Smooth muscle cell of the brain vasculature (primary cell): ENCODE results near the gene MPLKIP.
A peak's percentile ranks its signal among the peaks of the same experiment; 100 is the strongest.
"Not testable (repeated sequence)": the region's sequence is repeated elsewhere in the genome, so short reads cannot be mapped to it uniquely, and the experiment has no call there.

ENCODE experiments used
- DNase-seq: peaks from one replicate; pipeline ENCODE4 v3.0.0-alpha.2; 2012; ENCODE audit warnings: low read depth, low spot score

The MPLKIP gene

DNA sequence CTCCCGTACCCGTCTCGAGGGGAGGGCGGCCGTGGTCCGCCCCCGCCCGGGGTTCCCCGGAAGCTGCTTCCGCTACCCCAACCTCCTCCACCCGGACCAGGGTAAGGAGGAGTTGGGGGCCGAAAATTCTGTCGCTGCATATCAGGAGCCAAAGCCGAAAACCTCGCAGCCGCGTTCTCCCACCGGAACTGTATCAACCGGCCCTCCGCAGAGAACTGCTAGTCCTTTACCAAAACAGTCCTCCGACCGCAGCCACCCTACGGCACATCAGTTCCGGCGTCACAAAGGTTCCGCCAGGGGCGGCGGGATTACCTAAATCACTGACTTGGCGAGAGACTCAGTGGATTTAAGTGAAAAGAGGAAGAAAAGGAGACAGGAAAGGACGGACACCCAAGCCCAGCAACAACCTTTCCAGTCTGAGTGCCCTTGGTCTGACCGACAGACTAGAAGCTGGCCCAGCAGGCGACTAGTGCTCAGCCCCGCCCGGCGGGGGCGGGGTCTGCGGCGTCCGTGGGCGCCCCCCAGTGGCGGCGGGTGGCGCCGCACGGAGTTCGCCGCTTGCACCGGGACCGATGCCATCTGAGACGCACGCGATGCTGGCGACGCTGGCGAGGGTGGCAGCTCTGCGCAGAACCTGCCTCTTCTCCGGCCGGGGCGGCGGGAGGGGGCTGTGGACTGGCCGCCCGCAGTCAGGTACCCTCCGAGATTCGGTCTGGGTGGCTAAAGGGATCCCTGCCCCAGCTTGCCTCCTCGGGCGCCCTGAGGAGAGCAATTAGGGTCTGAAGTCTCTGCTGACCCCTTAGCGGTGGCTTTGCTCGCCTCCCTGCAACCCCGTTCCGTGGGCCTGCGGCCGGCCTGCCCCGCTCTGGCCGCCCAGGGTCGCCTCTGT lies at the start of gene MPLKIP, which contains the start of gene SUGCT:
Gene MPLKIP (minus strand): TSS at position 195 of the 889 bp plus-strand sequence. CDS start 55 bp downstream, at position 140.
Gene SUGCT (plus strand): TSS at position 578 of the 889 bp plus-strand sequence.
- DNase-seq, result peak; percentile 76

DNA sequence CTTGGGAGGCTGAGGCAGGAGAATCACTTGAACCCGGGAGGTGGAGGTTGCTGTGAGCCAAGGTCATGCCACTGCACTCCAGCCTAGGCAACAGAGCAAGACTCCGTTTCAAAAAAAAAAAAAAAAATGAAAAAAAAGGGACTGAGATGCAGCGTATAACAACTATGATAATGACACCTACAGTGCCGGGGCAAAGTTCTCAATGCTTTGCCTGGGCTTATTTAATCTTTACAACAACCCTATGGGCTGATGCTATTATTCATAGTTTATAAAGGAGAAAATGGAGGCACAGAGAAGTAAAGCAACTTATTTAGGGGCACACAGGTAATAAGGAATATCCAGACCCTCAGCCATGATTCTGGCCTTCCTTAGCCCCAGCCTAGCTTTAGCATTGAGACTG lies 48.0 kb upstream of the MPLKIP start:
- DNase-seq, result no peak

DNA sequence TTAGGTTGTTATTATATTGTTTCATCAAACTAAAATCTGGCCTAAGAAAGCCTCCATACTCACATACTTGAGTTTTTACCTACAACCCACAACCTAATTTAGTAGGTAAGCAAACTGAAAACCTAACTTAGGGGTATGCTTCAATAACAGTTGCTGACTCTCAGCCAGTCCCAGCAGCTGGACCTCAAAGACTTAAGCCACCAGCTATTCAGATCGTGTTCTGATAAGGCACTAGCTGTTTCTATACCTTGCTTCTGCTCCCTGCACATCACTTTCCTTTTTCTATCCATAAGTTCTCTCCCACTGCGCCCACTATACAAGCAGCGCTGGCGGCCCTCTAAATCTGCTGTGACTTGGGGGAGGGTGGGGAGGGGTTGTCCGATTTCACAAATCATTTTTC lies 42.6 kb upstream of the MPLKIP start:
- no peak for DNase-seq

DNA sequence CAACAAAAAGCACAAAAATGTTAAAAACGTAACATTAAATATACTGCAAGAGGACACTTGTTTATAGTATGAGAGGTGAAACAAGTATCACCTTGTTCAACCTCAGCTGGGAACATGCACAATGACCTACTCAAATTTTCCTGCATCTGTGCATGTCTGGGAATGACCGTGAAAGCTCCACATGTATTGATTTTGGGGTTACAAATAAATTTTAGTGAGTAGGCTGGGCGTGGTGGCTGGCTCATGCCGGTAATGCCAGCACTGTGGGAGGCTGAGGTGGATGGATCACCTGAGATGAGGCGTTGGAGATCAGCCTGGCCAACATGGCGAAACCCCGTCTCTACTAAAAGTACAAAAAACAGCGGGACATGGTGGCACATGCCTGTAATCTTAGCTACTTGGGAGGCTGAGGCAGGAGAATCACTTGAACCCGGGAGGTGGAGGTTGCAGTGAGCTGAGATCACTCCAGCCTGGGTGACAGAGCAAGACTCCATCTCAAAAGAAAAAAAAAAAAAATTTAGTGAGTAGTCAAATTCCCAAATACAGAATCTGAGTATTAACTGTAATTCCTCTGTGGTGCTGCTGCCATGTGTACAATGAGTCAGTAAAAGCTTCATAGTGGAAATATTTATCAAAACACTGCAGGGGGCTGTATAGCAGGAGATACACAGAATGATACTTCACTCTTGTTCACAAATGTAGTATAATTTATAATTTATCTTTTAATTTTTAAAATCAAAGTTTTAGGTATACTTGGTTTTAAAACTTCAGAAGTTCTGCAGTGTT lies 41.5 kb upstream of the MPLKIP start:
- no peak for DNase-seq

DNA sequence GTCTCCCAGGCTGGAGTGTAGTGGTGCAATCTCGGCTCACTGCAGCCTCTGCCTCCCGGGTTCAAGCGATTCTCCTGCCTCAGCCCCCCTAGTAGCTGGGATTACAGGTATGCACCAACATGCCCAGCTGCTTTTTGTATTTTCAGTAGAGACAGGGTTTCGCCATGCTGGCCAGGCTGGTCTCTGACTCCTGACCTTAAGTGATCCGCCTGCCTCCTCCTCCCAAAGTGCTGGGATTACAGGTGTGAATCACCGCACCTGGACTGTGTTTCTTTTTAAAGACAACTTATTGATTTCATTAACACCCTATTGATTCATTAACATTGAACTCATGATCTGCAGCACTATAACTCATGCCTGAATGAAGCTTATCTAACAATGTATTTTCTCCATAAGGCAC lies 40.8 kb upstream of the MPLKIP start:
- not testable (repeated sequence) for DNase-seq

DNA sequence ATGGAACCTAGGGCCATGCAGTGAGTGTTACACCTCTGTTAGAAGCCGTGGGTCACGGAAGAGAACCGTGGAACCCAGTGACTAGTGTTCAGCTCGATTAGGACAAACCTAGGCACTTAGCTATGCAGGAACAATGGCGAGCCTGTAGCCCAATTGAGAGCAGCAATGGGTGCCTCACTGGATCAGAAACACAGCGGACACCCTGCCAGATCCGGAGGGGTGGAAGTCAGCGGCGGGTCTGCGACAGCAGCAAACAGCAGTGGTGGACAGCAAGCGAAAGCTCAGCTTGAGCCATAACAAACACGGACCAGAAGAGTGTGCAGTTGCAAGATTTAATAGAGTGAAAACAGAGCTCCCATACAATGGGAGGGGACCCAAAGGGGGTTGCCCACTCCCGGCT lies 38.7 kb upstream of the MPLKIP start:
- DNase-seq, result not testable (repeated sequence)

DNA sequence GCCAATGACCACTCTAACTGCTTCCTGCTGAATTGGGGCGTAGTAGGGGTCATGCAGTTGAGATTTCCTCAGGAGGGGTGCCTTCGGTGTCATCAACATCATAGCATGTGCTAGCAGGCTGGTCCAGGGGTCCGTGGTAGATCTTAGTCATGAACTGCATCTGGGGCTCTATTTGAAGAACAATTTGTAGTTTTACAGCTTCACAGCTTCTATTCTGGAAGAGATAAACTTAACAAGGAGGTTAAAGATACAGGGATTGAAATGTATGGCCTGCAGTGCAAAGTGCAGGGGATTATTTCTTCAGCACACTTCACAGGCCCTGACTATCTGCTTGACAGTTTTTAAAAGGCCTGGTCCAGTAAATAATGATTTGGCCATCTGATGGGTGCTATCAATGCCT lies 33.8 kb upstream of the MPLKIP start:
- not testable (repeated sequence) for DNase-seq

DNA sequence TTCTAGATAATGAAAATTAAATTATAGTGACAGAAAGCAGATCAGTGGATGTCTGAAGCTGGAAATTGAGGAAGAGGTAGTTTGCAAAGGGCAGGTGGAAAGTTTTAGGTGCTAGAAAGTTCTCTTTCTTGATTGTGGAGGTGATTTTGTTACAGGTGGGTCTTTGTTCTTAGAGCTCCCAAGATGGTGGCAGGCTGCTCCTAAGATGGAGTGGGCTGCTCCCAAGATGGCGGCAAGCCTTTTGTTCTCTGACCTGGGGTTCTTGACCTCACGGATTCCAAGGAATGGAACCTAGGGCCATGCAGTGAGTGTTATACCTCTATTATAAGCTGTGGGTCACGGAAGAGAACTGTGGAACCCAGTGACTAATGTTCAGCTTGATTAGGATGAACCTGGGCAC lies 32.9 kb upstream of the MPLKIP start:
- no peak for DNase-seq

DNA sequence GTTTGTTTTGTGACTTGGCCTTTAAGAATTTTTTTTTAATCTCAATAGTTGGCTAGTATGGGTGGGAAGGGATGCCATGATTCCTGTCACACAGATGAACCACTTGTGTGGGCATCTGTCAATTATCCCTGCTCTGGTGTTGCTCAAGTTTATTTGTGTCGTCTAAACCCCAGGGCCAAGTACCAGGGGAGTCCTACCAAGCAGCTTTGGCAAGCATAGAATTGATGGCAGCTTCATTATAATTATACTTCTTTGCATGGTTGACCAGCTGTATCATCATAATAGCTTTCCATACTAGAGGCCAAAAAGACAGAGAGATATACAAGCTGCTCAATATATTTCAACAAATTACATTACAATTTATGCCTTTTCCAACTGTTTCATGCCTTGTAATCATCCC lies 30.8 kb upstream of the MPLKIP start:
- DNase-seq, result no peak

DNA sequence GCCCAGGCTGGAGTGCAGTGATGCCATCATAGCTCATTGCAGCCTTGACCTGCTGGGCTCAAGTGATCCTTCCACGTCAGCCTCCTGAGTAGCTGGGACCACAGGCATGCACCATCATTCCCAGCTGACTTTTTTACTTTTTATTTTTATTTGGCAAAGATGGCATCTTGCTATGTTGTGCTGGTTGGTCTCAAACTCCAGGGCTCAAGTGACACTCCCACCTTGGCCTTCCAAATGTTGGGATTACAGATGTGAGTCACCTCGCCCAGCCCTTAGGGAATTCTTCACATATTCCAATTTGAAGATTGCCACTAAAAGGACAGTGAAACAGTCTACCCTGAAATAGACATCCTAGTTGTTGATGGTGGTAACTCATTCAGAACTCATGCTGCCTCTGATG lies 28.1 kb upstream of the MPLKIP start:
- no peak for DNase-seq

DNA sequence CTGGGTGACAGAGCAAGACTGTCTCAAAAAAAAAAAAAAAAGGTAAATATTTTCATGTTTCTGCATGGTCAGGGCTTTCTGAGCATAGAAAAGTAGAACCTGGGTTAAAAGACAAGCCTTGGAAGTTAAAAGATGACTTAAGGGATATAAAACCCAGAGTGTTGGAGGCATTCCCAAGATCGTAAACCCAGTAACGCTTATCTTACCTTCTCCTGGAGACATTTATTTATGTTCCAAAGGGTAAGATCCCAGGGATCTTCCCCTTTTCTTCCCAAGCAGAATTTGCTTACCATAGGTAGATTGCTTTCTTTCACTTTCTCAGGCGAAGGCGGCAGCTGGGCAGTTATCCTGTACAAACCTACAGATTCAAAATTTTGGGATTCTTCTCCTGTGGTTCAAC lies 22.6 kb upstream of the MPLKIP start:
- DNase-seq, result no peak

DNA sequence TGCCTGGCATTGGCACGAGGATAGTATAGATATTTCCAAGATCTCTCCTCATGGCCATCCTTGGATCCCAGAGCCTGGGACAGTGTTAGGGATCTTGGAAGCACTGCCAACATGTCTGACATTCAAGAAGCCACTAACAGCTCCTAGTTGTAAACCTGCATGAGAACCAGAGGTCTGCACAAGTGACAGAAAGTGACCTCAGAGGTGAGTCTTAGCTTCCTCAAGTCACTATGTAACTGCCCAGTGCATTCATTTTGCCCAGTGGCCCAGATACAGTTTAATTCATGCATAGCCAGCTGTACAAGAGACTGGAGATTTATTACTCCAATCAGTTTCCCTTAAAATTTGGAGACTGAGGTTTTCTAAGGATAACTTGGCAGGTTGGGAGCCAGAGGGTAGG lies 17.1 kb upstream of the MPLKIP start:
- DNase-seq, result no peak

DNA sequence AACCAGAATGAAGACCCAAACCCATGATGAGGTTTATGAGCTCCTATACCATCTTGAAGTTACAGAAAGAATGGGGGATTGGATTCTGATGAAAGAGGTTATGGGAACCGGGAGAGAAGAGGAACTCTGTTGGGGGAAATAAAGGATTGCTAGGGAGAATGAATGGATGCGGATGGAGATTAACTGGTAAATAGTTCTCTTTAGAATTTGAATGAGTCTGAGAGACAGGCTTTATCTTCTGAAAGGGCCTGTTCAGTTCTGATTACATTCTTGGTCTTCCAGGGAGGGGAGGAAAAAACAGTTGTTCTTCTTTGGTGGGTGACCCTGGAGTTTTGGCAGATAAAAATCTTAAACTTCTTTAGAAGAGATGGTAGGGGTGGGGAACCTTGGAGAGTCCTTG lies 14.2 kb upstream of the MPLKIP start:
- no peak for DNase-seq

DNA sequence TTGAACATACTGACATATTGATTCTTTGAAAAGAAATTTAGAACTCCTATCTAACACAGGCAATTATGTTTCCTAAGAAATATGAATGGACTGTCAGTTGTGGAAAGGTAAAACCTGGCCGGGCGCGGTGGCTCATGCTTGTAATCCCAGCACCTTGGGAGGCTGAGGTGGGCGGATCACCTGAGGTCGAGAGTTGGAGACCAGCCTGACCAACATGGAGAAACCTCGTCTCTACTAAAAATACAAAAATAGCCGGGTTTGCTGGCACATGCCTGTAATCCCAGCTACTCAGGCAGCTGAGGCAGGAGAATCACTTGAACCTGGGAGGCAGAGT lies 13.8 kb upstream of the MPLKIP start:
- not testable (repeated sequence) for DNase-seq

DNA sequence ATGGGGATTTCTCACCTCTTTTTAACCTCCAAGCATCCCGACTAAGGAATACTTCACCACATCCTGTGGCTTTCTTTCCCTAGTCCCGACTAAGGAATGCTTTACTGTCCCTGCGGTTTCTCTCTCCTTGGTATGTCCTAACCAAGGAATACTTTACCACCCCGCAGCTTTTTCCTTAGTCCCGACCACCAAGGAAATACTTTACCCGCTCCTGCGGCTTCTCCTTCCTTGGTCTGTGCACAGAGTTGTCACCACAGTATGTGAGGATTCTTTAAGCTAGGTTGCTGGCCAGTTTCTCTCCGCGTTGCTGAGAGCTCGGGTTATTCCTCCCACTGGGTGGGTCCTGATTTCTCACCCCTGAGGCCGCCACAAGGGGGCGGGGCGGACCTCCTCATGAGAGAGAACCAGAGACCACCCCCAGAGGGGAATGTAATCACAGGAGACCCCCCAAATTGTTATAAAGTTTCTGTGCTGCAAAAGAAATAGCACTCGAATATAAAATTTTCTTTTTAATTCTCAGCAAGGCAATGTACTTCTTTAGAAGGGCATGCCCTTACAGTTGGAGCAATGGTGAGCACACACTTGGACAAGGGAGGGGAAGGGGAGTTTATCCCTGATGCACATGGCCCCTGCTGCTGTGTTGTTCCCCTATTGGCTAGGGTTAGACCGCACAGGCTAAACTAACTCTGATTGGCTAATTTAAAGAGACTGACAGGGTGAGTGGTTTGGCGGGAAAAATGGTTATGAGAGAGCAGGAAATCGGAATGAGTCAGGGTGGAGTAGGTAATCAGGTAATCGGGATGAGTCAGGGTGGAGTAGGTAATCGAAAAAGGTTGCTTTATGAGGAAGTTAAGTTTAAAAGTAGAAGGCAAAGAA lies 13.2 kb upstream of the MPLKIP start:
- no peak for DNase-seq

DNA sequence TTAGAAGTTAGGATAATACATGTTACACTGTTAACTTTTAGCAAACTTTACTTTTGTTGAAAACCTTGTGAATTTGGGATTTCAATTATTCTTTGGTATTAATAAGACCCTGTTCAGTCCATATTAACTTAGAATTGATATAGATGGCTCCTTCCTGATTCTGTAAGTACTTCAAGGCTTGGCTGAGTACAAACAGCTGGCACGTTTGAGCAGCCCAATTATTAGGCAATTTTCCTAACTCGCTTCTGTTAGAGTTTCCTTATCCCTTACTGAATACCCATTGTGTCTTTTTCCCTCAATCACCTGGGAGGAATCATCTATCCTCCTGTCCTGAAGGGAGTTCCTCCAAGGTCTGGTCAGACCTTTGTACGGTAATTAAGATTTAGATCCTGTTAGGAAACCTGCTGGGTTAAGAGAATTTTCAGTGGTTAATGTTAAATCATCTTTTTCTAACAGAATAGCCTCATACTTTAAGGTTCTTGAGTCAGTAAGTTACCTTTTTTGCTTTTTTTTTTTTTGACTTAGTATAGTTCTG lies 11.2 kb upstream of the MPLKIP start:
- not testable (repeated sequence) for DNase-seq

DNA sequence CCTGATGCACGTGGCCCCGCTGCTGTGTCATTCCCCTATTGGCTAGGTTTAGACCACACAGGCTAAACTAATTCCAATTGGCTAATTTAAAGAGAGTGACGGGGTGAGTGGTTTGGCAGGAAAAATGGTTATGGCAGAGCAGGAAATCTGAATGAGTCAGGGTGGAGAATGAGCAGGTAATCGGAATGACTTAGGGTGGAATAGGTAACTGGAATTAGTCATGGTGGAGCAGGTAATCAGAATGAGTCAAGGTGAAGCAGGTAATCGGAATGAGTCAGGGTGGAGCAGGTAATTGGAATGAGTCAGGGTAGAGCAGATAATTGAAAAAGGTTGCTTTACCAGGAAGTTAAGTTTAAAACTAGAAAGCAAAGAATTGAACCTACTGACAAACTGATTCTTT lies 7.5 kb upstream of the MPLKIP start:
- DNase-seq, result not testable (repeated sequence)

DNA sequence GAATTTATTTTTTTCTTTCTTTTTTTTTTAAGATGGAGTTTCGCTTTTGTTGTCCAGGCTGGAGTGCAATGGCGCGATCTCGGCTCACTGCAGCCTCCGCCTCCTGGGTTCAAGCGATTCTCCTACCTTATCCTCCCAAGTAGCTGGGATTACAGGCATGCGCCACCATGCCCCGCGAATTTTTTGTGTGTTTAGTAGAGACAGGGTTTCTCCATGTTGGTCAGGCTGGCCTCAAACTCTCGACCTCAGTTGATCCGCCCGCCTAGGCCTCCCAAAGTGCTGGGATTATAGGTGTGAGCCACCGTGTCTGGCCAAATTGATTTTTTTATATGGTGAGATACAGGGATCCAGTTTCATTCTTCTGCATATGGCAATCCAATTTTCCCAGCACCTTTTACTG lies 5.5 kb upstream of the MPLKIP start:
- DNase-seq, result not testable (repeated sequence)

DNA sequence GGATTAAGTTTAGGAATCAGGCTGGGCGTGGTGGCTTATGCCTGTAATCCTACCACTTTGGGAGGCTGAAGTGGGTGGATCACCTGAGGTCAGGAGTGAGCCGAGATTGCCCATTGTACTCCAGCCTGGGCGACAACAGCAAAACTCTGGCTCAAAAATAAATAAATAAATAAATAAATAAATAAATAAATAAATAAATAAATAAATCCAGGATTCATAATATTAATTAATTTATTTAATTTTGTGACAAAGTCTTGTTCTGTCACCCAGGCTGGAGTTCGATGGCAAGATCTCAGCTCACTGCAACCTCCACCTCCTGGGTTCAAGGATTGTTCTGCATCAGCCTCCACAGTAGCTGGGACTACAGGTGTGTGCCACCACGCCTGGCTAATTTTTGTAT lies 4.6 kb upstream of the MPLKIP start:
- no peak for DNase-seq

DNA sequence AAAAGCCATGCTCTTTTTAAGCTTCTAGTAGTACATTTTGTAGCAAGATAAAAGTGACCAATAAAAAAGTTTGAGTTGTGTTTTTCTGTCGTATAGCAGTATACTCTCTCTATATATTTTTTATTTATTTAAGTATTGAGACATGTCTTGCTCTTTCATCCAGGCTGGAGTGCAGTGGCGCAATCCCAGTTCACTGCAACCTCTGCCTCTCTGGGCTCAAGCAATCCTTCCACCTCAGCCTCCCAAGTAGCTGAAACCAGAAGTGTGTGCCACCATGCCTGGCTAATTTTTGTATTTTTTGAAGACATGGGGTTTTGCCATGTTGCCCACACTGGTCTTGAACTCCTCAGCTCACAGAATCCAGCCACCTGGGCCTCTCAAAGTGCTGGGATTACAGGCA lies 3.1 kb upstream of the MPLKIP start:
- no peak for DNase-seq

DNA sequence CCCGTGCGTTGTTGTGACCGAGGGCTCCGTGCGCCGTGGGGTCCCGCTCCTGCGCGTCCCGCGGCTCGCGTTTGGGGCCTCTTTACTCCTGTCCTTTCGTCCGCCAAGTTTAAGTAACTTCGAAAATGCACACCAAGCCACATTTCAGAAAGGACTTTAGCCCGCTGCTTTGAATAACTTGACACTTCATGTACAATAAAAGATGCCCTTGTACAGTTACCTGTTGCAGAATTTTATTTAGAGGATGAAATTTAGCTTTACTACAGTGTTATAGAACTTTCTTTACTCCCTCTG lies 842 bp upstream of the MPLKIP start:
- DNase-seq, result no peak
